H9 (cell line): ENCODE measurements around the gene ACOX1. TPM values are rescaled to one million over a fixed set of nuclear protein-coding genes. Genes with fewer than 3 reads are reported as not detected.

Source experiments
- DNase-seq: peaks from one replicate; pipeline ENCODE4 v3.0.0-alpha.2; 2017
- H2AFZ ChIP-seq: one replicate; pipeline ENCODE4 v1.6.1; 2013; ENCODE audit warnings: mild to moderate bottlenecking, low read length, control low read depth, moderate library complexity
- H2AK5ac ChIP-seq: 2 replicates; pipeline ENCODE4 v1.6.1; 2013; ENCODE audit warnings: low read length, control low read depth, mixed read lengths; ENCODE audit not compliant: insufficient read length
- H2BK120ac ChIP-seq: one replicate; pipeline ENCODE4 v1.6.1; 2013; ENCODE audit warnings: low read depth, mild to moderate bottlenecking, low read length, control low read depth, inconsistent platforms; ENCODE audit not compliant: poor library complexity, severe bottlenecking
- H2BK12ac ChIP-seq: 2 replicates; pipeline ENCODE4 v1.6.1; 2013; ENCODE audit warnings: low read length, control low read depth, mixed read lengths, low read depth; ENCODE audit not compliant: insufficient read length
- H2BK15ac ChIP-seq: 2 replicates; pipeline ENCODE4 v1.6.1; 2013; ENCODE audit warnings: low read depth, low read length, control low read depth
- H2BK20ac ChIP-seq: one replicate; pipeline ENCODE4 v1.6.1; 2013; ENCODE audit warnings: low read depth, mild to moderate bottlenecking, low read length, control low read depth, inconsistent platforms; ENCODE audit not compliant: poor library complexity, severe bottlenecking
- H2BK5ac ChIP-seq: 2 replicates; pipeline ENCODE4 v1.6.1; 2013; ENCODE audit warnings: low read length, control low read depth, mixed read lengths; ENCODE audit not compliant: insufficient read length
- H3K14ac ChIP-seq: 2 replicates; pipeline ENCODE4 v1.6.1; 2013; ENCODE audit warnings: low read length, control low read depth; ENCODE audit not compliant: insufficient read depth
- H3K18ac ChIP-seq: 2 replicates; pipeline ENCODE4 v1.6.1; 2013; ENCODE audit warnings: low read depth, mild to moderate bottlenecking, mixed read lengths, low read length, control low read depth; ENCODE audit not compliant: insufficient read length
- H3K23ac ChIP-seq: 2 replicates; pipeline ENCODE4 v1.6.1; 2013; ENCODE audit warnings: low read length, control low read depth, mixed read lengths, low read depth; ENCODE audit not compliant: insufficient read length
- H3K23me2 ChIP-seq: 2 replicates; pipeline ENCODE4 v1.6.1; 2013; ENCODE audit warnings: low read depth, mild to moderate bottlenecking, mixed read lengths, low read length, control low read depth; ENCODE audit not compliant: insufficient read length, poor library complexity, severe bottlenecking
- H3K27ac ChIP-seq: 2 replicates; pipeline ENCODE4 v1.5.1; 2013; ENCODE audit warnings: low read length, control low read depth, mixed read lengths, low read depth; ENCODE audit not compliant: insufficient read length
- H3K27me3 ChIP-seq: 2 replicates; pipeline ENCODE4 v1.6.1; 2013; ENCODE audit warnings: low read length, control low read depth, inconsistent platforms; ENCODE audit not compliant: insufficient read depth
- H3K4ac ChIP-seq: 2 replicates; pipeline ENCODE4 v1.6.1; 2013; ENCODE audit warnings: low read depth, mild to moderate bottlenecking, control low read depth, inconsistent platforms, low read length, moderate library complexity
- H3K4me1 ChIP-seq: 2 replicates; pipeline ENCODE4 v1.6.1; 2013; ENCODE audit warnings: low read length, control low read depth, inconsistent platforms; ENCODE audit not compliant: insufficient read depth
- H3K4me2 ChIP-seq: 2 replicates; pipeline ENCODE4 v1.6.1; 2013; ENCODE audit warnings: low read length, control low read depth, mixed read lengths; ENCODE audit not compliant: insufficient read length, insufficient read depth
- H3K56ac ChIP-seq: 2 replicates; pipeline ENCODE4 v1.6.1; 2013; ENCODE audit warnings: low read depth, mild to moderate bottlenecking, mixed read lengths, low read length, control low read depth; ENCODE audit not compliant: insufficient read length
- H3K79me1 ChIP-seq: 2 replicates; pipeline ENCODE4 v1.6.1; 2013; ENCODE audit warnings: low read depth, mild to moderate bottlenecking, moderate library complexity, low read length, control low read depth, inconsistent platforms; ENCODE audit not compliant: insufficient read depth, poor library complexity, severe bottlenecking
- H3K79me2 ChIP-seq: 2 replicates; pipeline ENCODE4 v1.6.1; 2013; ENCODE audit warnings: low read length, control low read depth, inconsistent platforms; ENCODE audit not compliant: insufficient read depth
- H3K9ac ChIP-seq: 2 replicates; pipeline ENCODE4 v1.6.1; 2013; ENCODE audit warnings: low read length, control low read depth, mixed read lengths; ENCODE audit not compliant: insufficient read length; ENCODE audit errors: extremely low read depth
- H3K9me3 ChIP-seq: one replicate; pipeline ENCODE4 v1.6.1; 2013; ENCODE audit warnings: low read depth, low read length, inconsistent platforms; ENCODE audit not compliant: control insufficient read depth
- H3T11ph ChIP-seq: one replicate; pipeline ENCODE4 v1.6.1; 2013; ENCODE audit warnings: mild to moderate bottlenecking, low read length, control low read depth, inconsistent platforms
- H4K20me1 ChIP-seq: one replicate; pipeline ENCODE4 v1.6.1; 2013; ENCODE audit not compliant: control insufficient read depth, insufficient read length, insufficient read depth
- H4K5ac ChIP-seq: 2 replicates; pipeline ENCODE4 v1.6.1; 2013; ENCODE audit warnings: low read depth, mild to moderate bottlenecking, mixed read lengths, low read length, control low read depth; ENCODE audit not compliant: insufficient read length
- H4K8ac ChIP-seq: replicated peaks from 2 replicates; pipeline ENCODE4 v1.6.1; 2013; ENCODE audit warnings: low read length, control low read depth, mixed read lengths, low read depth; ENCODE audit not compliant: insufficient read length
- H4K91ac ChIP-seq: 2 replicates; pipeline ENCODE4 v1.6.1; 2013; ENCODE audit warnings: low read depth, mild to moderate bottlenecking, moderate library complexity, mixed read lengths, low read length, control low read depth; ENCODE audit not compliant: insufficient read length
- H3K27ac Mint-ChIP-seq, 3 experiments: 2 replicates in 2 of 3; 3 replicates in 1 of 3; pipeline ENCODE4 v1.8.0; 2020 to 2021; ENCODE audit warnings: mixed read lengths in 3 of 3, mild to moderate bottlenecking in 1 of 3, moderate library complexity in 1 of 3
- H3K27me3 Mint-ChIP-seq: 2 replicates; pipeline ENCODE4 v1.8.0; 2021; ENCODE audit warnings: low read depth, mild to moderate bottlenecking, moderate library complexity, mixed read lengths
- H3K36me3 Mint-ChIP-seq, 3 experiments: 2 replicates in 2 of 3; 3 replicates in 1 of 3; pipeline ENCODE4 v1.8.0; 2020 to 2021; ENCODE audit warnings: low read depth in 3 of 3, mixed read lengths in 3 of 3; ENCODE audit not compliant: insufficient read depth in 1 of 3
- H3K4me1 Mint-ChIP-seq, 2 experiments: 2 replicates each; pipeline ENCODE4 v1.8.0; 2020; ENCODE audit warnings: mixed read lengths in 2 of 2
- H3K4me3 Mint-ChIP-seq, 2 experiments: 2 replicates in 1 of 2; 3 replicates in 1 of 2; pipeline ENCODE4 v1.8.0; 2020 to 2021; ENCODE audit warnings: mild to moderate bottlenecking in 2 of 2, mixed read lengths in 2 of 2, moderate library complexity in 1 of 2
- H3K9me3 Mint-ChIP-seq, 2 experiments: 2 replicates in 1 of 2; 3 replicates in 1 of 2; pipeline ENCODE4 v1.8.0; 2020; ENCODE audit warnings: mild to moderate bottlenecking in 2 of 2, mixed read lengths in 2 of 2, moderate library complexity in 1 of 2
- WGBS: extraction: QIAGEN DNeasy Blood & Tissue Kit; methylation state at CpG from one replicate; pipeline ENCODE4 v1.1.7; 2013; ENCODE audit warnings: missing lambda C conversion rate, low lambda C conversion rate, mixed read lengths; ENCODE audit not compliant: insufficient read length; ENCODE audit errors: extremely low coverage; 5-methylcytosine and 5-hydroxymethylcytosine counted together
- total RNA-seq: library from RNA; stranded (reverse); gene quantifications from 2 replicates; pipeline ENCODE4 v1.2.1, GENCODE V29; 2021
- TF ChIP-seq, protein P1 (sequence below): fragments of 200-600 bp; sonication (generic); conservative IDR thresholded peaks from 3 replicates; pipeline ENCODE4 v1.8.0; 2021; ENCODE audit warnings: antibody characterized with exemption, mild to moderate bottlenecking

ACOX1 gene
- total RNA-seq, 1 experiment from 2014 or later: 27.4 TPM

DNA sequence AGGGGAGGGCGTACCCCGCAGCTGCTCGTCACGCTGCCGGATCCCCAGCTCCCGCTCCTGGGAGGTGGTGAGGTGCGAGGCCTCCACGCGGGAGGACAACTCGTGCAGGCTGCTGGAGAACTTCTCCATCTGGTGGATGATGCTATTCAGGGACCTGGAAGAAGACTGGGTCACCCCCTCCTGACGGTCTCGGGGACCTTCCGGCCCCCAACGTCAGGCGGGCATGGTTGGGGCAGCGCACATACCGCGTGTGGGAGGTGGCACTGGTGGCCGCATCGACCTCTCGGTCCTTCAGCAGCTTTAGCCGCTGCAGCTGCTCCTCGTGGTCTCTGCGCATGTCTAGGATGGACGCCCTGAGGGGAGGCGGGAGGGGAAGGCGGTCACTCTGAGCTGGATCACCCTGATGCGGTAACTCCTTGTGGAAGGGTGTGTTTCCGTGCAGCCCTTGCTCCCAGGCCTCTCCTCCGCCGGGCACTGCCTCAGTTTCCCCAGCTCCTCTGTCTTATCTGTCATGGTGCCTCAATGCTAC lies 61.0 kb downstream of the ACOX1 start:
- no peak overlapping the region for H3K27ac Mint-ChIP-seq

More for the DNA sequence above, 61.0 kb downstream of the ACOX1 start:
- Histone ChIP-seq H4K91ac (no peak overlapping the region), H3K56ac (no peak overlapping the region), H3K79me2 (no peaks in the 10 kb centered on the region), H3K27ac (no peak overlapping the region), H2BK120ac (no peak overlapping the region), H4K20me1 (no peaks in the 10 kb centered on the region), H3K79me1 (no peaks in the 10 kb centered on the region), H2BK5ac (no peak overlapping the region), H3K4ac (no peak overlapping the region), H3K23me2 (no peaks in the 10 kb centered on the region), H3K4me2 (no peak overlapping the region), H3K23ac (no peak overlapping the region), H3K27me3 (no peaks in the 10 kb centered on the region), H3K9me3 (no peaks in the 10 kb centered on the region), H2AK5ac (no peak overlapping the region), H2AFZ (no peak overlapping the region), H3K14ac (no peak overlapping the region), H3K4me1 (no peaks in the 10 kb centered on the region), H2BK20ac (no peak overlapping the region), H2BK15ac (no peak overlapping the region), H4K5ac (no peak overlapping the region), H2BK12ac (no peak overlapping the region), H3K9ac (no peak overlapping the region), H4K8ac (no peak overlapping the region), H3K18ac (no peak overlapping the region), H3T11ph (no peak overlapping the region)
- H3K27me3 Mint-ChIP-seq: no peaks in the 10 kb centered on the region
- no peak overlapping the region for H3K4me3 Mint-ChIP-seq
- H3K36me3 Mint-ChIP-seq: peaks cover 2 to 24% (median 4%) of the 10 kb centered on the region in 3 experiments; a peak in 6 of 7 replicates
- DNase-seq: no peak
- TF ChIP-seq, protein P1, sequence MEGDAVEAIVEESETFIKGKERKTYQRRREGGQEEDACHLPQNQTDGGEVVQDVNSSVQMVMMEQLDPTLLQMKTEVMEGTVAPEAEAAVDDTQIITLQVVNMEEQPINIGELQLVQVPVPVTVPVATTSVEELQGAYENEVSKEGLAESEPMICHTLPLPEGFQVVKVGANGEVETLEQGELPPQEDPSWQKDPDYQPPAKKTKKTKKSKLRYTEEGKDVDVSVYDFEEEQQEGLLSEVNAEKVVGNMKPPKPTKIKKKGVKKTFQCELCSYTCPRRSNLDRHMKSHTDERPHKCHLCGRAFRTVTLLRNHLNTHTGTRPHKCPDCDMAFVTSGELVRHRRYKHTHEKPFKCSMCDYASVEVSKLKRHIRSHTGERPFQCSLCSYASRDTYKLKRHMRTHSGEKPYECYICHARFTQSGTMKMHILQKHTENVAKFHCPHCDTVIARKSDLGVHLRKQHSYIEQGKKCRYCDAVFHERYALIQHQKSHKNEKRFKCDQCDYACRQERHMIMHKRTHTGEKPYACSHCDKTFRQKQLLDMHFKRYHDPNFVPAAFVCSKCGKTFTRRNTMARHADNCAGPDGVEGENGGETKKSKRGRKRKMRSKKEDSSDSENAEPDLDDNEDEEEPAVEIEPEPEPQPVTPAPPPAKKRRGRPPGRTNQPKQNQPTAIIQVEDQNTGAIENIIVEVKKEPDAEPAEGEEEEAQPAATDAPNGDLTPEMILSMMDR: no peak
- no peaks in the 10 kb centered on the region for H3K4me1 Mint-ChIP-seq
- H3K9me3 Mint-ChIP-seq: no peaks in the 10 kb centered on the region
- no CpG with 5 or more reads among the region's 31 CpGs for whole genome bisulfite sequencing
